DMS153 treated with DMSO at 0.1 percent for 48 hours (cell line): ENCODE results near the gene NR2E3.
"Not testable (repeated sequence)": the region's sequence is repeated elsewhere in the genome, so short reads cannot be mapped to it uniquely, and the experiment has no call there.

ENCODE experiments used
- DNase-seq: peaks from one replicate; lab custom pipeline; 2025; ENCODE audit not compliant: unreplicated experiment; lab: John Stamatoyannopoulos, UW

Gene NR2E3

DNA sequence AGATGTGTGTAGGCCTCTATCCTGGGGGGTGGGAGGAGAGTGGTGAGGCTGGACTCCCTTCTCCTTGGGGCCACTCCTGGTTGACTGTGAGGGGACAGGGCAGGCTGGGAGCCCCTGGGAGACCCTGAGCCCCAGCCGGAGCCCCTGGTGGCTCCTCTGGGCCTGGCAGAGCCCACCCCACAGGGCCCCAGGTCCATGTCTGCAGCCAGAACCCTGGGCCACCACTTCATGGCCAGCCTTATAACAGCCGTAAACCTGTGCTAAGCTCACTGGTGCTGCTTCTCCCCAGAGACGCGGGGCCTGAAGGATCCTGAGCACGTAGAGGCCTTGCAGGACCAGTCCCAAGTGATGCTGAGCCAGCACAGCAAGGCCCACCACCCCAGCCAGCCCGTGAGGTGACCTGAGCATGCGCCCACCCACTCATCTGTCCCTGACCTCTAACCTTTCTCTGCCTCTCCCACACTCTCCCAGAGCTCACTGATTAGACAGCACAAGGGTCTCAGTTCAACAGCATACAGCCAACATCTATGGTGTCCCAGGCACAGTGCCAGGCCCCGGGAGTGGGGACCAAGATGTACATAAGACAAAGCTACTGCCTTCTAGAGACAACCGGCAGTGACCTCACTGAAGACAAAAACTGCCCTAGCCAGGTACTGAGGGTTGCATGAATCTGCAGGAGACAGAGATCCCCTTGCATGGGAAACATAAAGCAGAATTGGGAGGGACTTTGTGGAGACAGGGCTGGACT lies 3.5 kb downstream of the NR2E3 start:
- no peak for DNase-seq

GRCh38 chr15:71815301-71815700 lies 4.9 kb downstream of the NR2E3 start:
- no peak for DNase-seq

DNA sequence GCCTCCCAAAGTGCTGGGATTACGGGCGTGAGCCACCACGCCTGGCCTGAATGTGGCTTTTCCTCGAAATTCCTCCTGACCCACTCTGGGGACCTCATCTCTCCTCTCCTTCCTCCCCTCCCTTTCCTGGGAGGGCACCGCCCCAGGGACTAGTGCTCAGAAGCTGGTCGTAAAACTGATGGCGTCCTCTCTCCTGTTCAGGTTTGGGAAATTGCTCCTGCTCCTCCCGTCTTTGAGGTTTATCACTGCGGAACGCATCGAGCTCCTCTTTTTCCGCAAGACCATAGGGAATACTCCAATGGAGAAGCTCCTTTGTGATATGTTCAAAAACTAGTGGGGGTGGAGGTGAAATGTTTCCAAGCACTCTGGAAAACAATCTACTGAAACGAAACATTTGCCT lies 7.0 kb downstream of the NR2E3 start:
- DNase-seq = no peak

DNA sequence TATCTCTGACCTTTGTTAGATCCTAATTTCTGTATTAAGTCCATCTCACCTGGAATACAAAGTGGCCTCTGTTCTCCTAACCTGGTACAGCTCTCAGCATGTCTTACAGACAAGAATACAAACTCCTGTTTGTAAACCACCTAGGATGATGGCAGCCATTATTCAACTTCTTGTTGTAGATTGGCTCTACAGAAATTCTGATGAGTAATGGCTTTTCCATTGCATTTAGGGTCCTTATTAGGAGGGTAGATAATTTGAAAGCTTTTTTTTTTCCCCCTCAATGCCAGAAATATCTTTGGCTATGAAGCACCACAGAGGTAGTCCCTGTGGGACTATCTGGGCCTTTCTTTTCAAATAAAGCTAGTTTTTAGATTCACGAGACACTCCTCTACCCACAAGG lies 9.8 kb downstream of the NR2E3 start:
- DNase-seq = no peak

- no peak for DNase-seq
These were observed 11.3 kb downstream of the NR2E3 start for GRCh38 chr15:71821547-71822129.

DNA sequence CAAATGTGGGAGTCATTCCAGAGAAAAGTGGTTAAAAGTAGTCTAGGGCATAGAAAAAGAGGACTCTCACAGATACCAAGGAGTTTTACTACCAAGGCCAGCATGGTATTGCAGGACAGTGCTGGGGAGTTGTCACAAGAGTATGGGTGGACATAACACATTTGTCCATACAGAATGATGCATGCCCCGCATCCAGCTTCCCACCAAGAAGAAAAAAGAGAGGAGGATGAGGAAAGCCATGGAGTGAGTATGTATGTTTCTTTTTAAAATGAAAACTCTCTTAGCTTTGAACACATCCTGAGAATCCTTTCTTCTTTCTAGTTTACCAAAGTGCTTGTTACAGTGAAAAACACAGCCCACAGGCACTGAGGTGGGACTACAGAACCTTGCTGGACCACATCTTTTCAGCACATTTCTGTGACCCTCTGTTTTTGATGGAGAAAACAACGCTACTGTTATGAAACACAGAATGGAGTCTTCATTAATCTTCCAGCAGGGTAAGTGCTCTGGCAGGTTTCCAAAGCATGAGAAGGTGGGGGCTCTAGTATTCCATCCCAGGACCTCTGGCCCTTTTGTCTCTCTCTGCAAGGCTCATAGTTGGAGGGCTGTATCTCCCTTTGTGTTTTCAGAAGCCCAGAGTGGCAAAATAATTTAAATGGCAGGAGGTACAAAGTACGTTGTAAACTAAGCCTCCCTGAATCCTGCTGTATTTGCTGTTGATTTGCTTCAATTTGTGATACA lies 12.7 kb downstream of the NR2E3 start:
- no peak for DNase-seq

GRCh38 chr15:71823801-71824200 lies 13.4 kb downstream of the NR2E3 start:
- no peak for DNase-seq

GRCh38 chr15:71825021-71825730 lies 14.8 kb downstream of the NR2E3 start:
- no peak for DNase-seq

DNA sequence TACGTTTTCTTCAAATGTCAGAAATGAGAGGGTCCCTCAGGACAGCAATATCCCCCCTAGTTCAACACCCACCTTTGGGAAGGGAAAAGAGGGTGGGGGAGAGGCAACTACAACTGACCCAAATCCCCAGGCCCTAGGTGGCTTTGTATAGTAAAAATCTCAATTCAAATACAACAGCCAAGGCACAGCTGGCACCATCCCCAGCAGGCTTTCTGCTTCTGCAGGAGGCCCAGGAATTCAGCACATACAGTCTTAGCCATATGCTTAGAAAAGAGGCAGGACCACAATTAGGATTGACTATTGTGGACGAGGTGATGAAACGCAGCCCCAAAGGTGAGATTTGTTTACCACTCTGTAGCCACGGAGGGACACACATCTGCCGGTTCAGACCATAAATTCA lies 15.8 kb downstream of the NR2E3 start:
- DNase-seq = no peak

GRCh38 chr15:71830981-71831380 lies 20.6 kb downstream of the NR2E3 start:
- DNase-seq = no peak

GRCh38 chr15:71841563-71841962 lies 31.2 kb downstream of the NR2E3 start:
- no peak for DNase-seq

DNA sequence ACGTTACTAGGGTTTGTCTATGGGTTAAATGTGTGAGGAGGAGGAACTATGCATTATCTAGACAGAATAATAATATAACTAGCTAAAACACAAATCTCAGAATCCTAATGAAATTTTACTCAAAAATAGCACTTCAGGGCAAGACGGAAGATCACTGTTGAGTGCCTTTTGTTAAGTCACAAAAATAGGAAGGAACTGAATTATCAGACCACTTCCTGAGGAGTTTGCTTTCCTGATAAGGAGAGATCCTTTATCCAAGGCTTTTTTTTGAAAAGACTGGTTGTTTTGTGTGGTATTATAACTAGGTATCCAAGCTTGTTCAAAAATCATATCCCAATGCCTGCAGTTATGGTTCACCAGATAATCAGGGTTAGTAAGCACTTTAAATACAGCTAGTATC lies 34.6 kb downstream of the NR2E3 start:
- DNase-seq = no peak

DNA sequence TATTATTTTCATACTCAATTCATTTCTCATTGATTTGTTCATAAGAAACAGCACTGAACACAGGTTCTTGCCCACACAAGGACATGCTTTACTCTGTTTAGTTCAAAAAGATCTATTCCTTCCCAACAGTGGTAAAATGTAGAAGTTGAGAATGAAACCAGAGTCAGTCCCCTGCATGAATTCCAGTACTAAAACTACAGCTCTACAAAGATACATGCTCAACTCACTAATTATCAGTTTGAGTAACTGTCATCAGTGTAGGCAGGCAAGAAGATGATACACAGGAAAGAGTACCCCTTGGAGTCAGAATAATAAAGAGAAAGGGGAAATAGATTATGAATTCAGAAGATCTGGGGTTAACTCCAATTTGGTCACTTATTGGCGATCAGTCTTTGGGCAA lies 43.2 kb downstream of the NR2E3 start:
- no peak for DNase-seq

- DNase-seq = not testable (repeated sequence)
These were observed 47.9 kb downstream of the NR2E3 start for GRCh38 chr15:71858232-71858631.
